KMS-11 (cell line): ENCODE data around the gene CLEC2A.

Source experiments
- H2AFZ ChIP-seq: fragments of 200-600 bp; sonication (generic); 2 replicates; pipeline ENCODE4 v1.6.1; 2016; ENCODE audit warnings: antibody characterized with exemption, mixed run types, low read depth
- H3K27ac ChIP-seq: fragments of 200-600 bp; sonication (generic); 2 replicates; pipeline ENCODE4 v1.6.1; 2016; ENCODE audit warnings: mild to moderate bottlenecking, mixed run types
- H3K27me3 ChIP-seq: fragments of 200-600 bp; sonication (generic); 2 replicates; pipeline ENCODE4 v1.6.1; 2017; ENCODE audit warnings: mild to moderate bottlenecking, low read depth, mixed run types, moderate library complexity; ENCODE audit not compliant: insufficient read depth
- H3K36me3 ChIP-seq: fragments of 200-600 bp; sonication (generic); 2 replicates; pipeline ENCODE4 v1.6.1; 2017; ENCODE audit warnings: mild to moderate bottlenecking, mixed run types; ENCODE audit not compliant: insufficient read depth
- H3K4me1 ChIP-seq: fragments of 200-600 bp; sonication (generic); 2 replicates; pipeline ENCODE4 v1.6.1; 2016; ENCODE audit warnings: mild to moderate bottlenecking, low read depth, mixed run types; ENCODE audit not compliant: poor library complexity, severe bottlenecking
- H3K4me2 ChIP-seq: fragments of 200-600 bp; sonication (generic); 2 replicates; pipeline ENCODE4 v1.7.0; 2016; ENCODE audit warnings: mild to moderate bottlenecking, mixed run types
- H3K4me3 ChIP-seq: fragments of 200-600 bp; sonication (generic); IDR thresholded peaks from 2 replicates; pipeline ENCODE4 v1.6.1; 2017; ENCODE audit warnings: low read depth, low read length, mixed read lengths; ENCODE audit not compliant: insufficient read depth
- H3K79me2 ChIP-seq: fragments of 200-600 bp; sonication (generic); 2 replicates; pipeline ENCODE4 v1.6.1; 2016; ENCODE audit warnings: low read depth, mixed run types; ENCODE audit not compliant: insufficient read depth
- H3K9ac ChIP-seq: fragments of 200-600 bp; sonication (generic); 2 replicates; pipeline ENCODE4 v1.6.1; 2016; ENCODE audit warnings: mild to moderate bottlenecking, mixed run types
- H4K20me1 ChIP-seq: fragments of 200-600 bp; sonication (generic); 2 replicates; pipeline ENCODE4 v1.6.1; 2016; ENCODE audit warnings: mild to moderate bottlenecking, mixed run types; ENCODE audit not compliant: insufficient read depth
- CTCF ChIP-seq: fragments of 200-600 bp; sonication (generic); conservative IDR thresholded peaks from 2 replicates; pipeline ENCODE4 v1.6.1; 2017; ENCODE audit warnings: low read depth, mild to moderate bottlenecking, antibody characterized with exemption, low read length, moderate library complexity, mixed read lengths

Gene CLEC2A

GRCh38 chr12:9973949-9974348 lies 41.8 kb upstream of the CLEC2A start:
- no peak for TF ChIP-seq CTCF
- Histone ChIP-seq H3K27ac (no peak overlapping the region), H3K36me3 (no peaks in the 10 kb centered on the region), H3K4me1 (no peaks in the 10 kb centered on the region), H3K4me3 (no peak overlapping the region), H4K20me1 (no peaks in the 10 kb centered on the region), H2AFZ (no peak overlapping the region), H3K4me2 (no peak overlapping the region), H3K9ac (no peak overlapping the region), H3K79me2 (no peaks in the 10 kb centered on the region), H3K27me3 (no peaks in the 10 kb centered on the region)

- Histone ChIP-seq H3K9ac (no peak within 1 kb of the TSS), H3K4me2 (no peak within 1 kb of the TSS), H3K4me3 (no peak within 1 kb of the TSS), H3K4me1 (no peaks in the 10 kb centered on the region), H3K27ac (no peak within 1 kb of the TSS), H2AFZ (no peak within 1 kb of the TSS), H4K20me1 (no peaks in the 10 kb centered on the region), H3K27me3 (no peaks in the 10 kb centered on the region), H3K79me2 (no peaks in the 10 kb centered on the region), H3K36me3 (no peaks in the 10 kb centered on the region)
- no peak for TF ChIP-seq CTCF
These were observed 39.0 kb upstream of the CLEC2A start, which contains the start of gene CLEC12A for GRCh38 chr12:9971181-9971580. Gene CLEC12A, plus strand, starts transcription at chr12:9971409. Its CDS starts 188 bp downstream, at chr12:9971597.

- H4K20me1 ChIP-seq, result no peaks in the 10 kb centered on the region
- no peak overlapping the region for H3K27ac ChIP-seq
- no peak overlapping the region for H3K9ac ChIP-seq
- no peaks in the 10 kb centered on the region for H3K27me3 ChIP-seq
- H3K4me2 ChIP-seq, result no peak overlapping the region
- no peak overlapping the region for H3K4me3 ChIP-seq
- no peaks in the 10 kb centered on the region for H3K36me3 ChIP-seq
- H3K4me1 ChIP-seq, result no peaks in the 10 kb centered on the region
- no peak overlapping the region for H2AFZ ChIP-seq
- no peak for TF ChIP-seq CTCF
- H3K79me2 ChIP-seq, result no peaks in the 10 kb centered on the region
These were observed 37.5 kb upstream of the CLEC2A start for GRCh38 chr12:9969673-9970072.

GRCh38 chr12:9961901-9962300 lies 29.7 kb upstream of the CLEC2A start:
- Histone ChIP-seq H3K4me1 (peaks cover 3% of the 10 kb centered on the region), H3K4me2 (no peak overlapping the region), H2AFZ (no peak overlapping the region)

More at GRCh38 chr12:9961901-9962300, 29.7 kb upstream of the CLEC2A start:
- Histone ChIP-seq H3K27ac (no peak overlapping the region), H3K9ac (no peak overlapping the region), H3K36me3 (no peaks in the 10 kb centered on the region; the same call in 1 of the 2 replicates), H4K20me1 (no peaks in the 10 kb centered on the region), H3K79me2 (no peaks in the 10 kb centered on the region), H3K27me3 (no peaks in the 10 kb centered on the region), H3K4me3 (no peak overlapping the region)
- no peak for TF ChIP-seq CTCF
